ENCODE data around the gene MANF. TPM values are rescaled to one million over a fixed set of nuclear protein-coding genes. Genes with fewer than 3 reads are reported as not detected.

Gene MANF
- total RNA-seq, 2 experiments from 2014 or later, result 104 to 117 TPM

DNA sequence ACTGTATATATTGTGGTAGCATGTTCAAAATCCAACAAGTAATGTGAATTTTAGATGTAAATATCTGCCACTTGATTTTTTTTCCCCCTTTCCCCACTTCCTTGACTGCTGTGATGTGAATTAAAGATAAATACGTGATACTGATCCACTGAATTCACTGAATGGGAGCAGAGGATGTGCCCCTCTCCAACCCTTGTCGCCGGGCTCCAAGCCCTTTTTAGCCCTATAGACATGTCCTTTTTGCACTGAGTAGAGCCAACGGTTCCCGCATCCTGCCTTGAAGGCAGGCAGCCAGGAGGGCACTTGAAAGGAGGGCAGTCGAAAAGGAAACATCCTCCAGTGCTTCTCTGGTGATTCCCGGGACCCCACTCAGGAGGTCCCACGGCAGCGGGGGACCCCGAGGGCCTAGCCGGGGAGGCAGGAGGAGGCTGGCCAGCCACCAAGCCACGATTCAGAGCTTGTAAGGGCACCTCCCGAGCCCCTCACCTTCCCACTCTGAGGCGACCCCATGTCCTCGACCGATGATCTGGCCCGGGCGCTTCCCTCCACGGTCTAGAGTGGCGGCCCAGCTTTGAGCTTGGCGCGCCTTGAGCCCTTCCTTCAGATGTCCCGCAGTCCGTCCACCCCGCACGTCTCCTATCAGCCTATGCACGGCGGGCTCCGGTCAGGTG is 901 bp upstream of the MANF start:
- ChIA-PET CTCF (ENCODE audit: unreplicated experiment) (no interaction called here), POLR2A (interaction anchor here (1.0 to 1.8 kb wide), 2 partner anchors 116 to 295 kb away, joined by 3 to 6 read pairs; partner anchors contain the start of gene DCAF1)
- no peaks in the 10 kb centered on the region for H3K9me3 ChIP-seq (ENCODE audit: low read length)
- peaks cover 41% of the 10 kb centered on the region for H3K79me2 ChIP-seq (ENCODE audit: insufficient read depth, low read depth, low read length)
- peak overlapping the region; percentile 67 for H3K27ac ChIP-seq (ENCODE audit: low read depth, low read length, poor library complexity, severe bottlenecking)
- H3K4me1 ChIP-seq (ENCODE audit: insufficient read depth, low read length, poor library complexity, severe bottlenecking), result peaks cover 39% of the 10 kb centered on the region
- H3K9me2 ChIP-seq (ENCODE audit: insufficient read depth, low read length), result no peaks in the 10 kb centered on the region
- TSS peak; percentile 86 for BruUV-seq (replicated peaks)
- peaks cover 22% of the 10 kb centered on the region; the same call in 1 of the 2 replicates for H4K20me1 ChIP-seq (ENCODE audit: insufficient read depth, low read length)
- peak overlapping the region; percentile 90 for H3K4me3 ChIP-seq (ENCODE audit: low read depth, low read length, poor library complexity, severe bottlenecking)
- H2AFZ ChIP-seq (ENCODE audit: low read length), result peak overlapping the region; percentile 48; the same call in 1 of the 2 replicates
- H3K36me3 ChIP-seq (ENCODE audit: insufficient read depth, low read length), result peaks cover 35% of the 10 kb centered on the region
- intact Hi-C loops (cut with micrococcal nuclease; ENCODE audit: unreplicated experiment), result loop anchor here (2.0 kb wide), 2 partner anchors 287 to 815 kb away; partner anchors contain the start of genes HEMK1 and TEX264
- peak; percentile 53 for DNase-seq (ENCODE audit: low spot score)
- TF ChIP-seq, protein P1, sequence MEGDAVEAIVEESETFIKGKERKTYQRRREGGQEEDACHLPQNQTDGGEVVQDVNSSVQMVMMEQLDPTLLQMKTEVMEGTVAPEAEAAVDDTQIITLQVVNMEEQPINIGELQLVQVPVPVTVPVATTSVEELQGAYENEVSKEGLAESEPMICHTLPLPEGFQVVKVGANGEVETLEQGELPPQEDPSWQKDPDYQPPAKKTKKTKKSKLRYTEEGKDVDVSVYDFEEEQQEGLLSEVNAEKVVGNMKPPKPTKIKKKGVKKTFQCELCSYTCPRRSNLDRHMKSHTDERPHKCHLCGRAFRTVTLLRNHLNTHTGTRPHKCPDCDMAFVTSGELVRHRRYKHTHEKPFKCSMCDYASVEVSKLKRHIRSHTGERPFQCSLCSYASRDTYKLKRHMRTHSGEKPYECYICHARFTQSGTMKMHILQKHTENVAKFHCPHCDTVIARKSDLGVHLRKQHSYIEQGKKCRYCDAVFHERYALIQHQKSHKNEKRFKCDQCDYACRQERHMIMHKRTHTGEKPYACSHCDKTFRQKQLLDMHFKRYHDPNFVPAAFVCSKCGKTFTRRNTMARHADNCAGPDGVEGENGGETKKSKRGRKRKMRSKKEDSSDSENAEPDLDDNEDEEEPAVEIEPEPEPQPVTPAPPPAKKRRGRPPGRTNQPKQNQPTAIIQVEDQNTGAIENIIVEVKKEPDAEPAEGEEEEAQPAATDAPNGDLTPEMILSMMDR (conservative IDR thresholded peaks at IDR 0.05; ENCODE audit: low read length), result no peak
- TF ChIP-seq EZH2phosphoT487 (IDR thresholded peaks at IDR 0.05; ENCODE audit: borderline replicate concordance, low read depth, low read length), result no peak
- peak overlapping the region; percentile 85 for H3K4me2 ChIP-seq (ENCODE audit: low read length)

DNA sequence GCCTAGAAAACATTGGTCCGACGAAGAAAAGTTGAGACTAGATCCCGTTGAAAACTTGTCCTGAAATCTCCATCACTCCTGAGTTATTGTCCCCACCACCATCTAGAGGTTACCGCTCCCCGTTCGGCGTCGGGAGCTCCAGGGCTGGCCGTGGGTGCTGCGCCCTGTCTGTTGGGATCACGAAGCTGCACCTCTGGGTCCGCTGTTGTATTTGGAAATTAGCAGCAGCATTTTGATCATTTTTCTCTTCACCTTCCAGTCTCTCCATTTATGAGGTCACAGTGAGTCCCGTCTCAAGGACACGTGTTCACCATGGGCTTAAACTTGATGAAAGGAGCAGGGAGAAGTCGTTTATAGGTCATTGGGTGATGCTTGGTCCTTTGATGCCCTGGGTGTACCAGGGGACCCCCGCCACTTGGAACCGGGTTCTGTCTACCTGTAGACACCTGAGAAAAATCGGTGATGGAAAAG is 565 bp downstream of the MANF start:
- H4K20me1 ChIP-seq (ENCODE audit: insufficient read depth, low read length), result peaks cover 22% of the 10 kb centered on the region; the same call in 1 of the 2 replicates
- H3K36me3 ChIP-seq (ENCODE audit: insufficient read depth, low read length), result peaks cover 48% of the 10 kb centered on the region
- TF ChIP-seq, protein P1 (conservative IDR thresholded peaks at IDR 0.05; ENCODE audit: low read length), result 0 out of 2 replicates have a peak, but pooled peaks have one; percentile 20
- TF ChIP-seq EZH2phosphoT487 (IDR thresholded peaks at IDR 0.05; ENCODE audit: borderline replicate concordance, low read depth, low read length), result no peak
- intact Hi-C loops (cut with micrococcal nuclease; ENCODE audit: unreplicated experiment), result loop anchor here (2.0 kb wide), 2 partner anchors 285 to 817 kb away; partner anchors contain the start of genes HEMK1 and TEX264
- H3K4me3 ChIP-seq (ENCODE audit: low read depth, low read length, poor library complexity, severe bottlenecking), result peak overlapping the region; percentile 90
- H3K79me2 ChIP-seq (ENCODE audit: insufficient read depth, low read depth, low read length), result peaks cover 41% of the 10 kb centered on the region
- no peaks in the 10 kb centered on the region for H3K9me3 ChIP-seq (ENCODE audit: low read length)
- no peaks in the 10 kb centered on the region for H3K9me2 ChIP-seq (ENCODE audit: insufficient read depth, low read length)
- H3K4me2 ChIP-seq (ENCODE audit: low read length), result peak overlapping the region; percentile 92
- ChIA-PET POLR2A (interaction anchor here (0.9 to 1.8 kb wide), 3 partner anchors 114 to 1086 kb away, joined by 4 to 6 read pairs (median 4); partner anchors contain the start of gene DCAF1), CTCF (ENCODE audit: unreplicated experiment) (interaction anchor here (0.6 to 1.1 kb wide), 3 partner anchors 113 to 926 kb away, joined by 3 to 4 read pairs (median 3); no protein-coding TSS in a partner anchor)
- peaks cover 54% of the 10 kb centered on the region for H3K4me1 ChIP-seq (ENCODE audit: insufficient read depth, low read length, poor library complexity, severe bottlenecking)
- no TSS peak for BruUV-seq (replicated peaks)
- DNase-seq (ENCODE audit: low spot score), result peak; percentile 28
- H3K27ac ChIP-seq (ENCODE audit: low read depth, low read length, poor library complexity, severe bottlenecking), result peak overlapping the region; percentile 59
- peak overlapping the region; percentile 40; the same call in 1 of the 2 replicates for H2AFZ ChIP-seq (ENCODE audit: low read length)
